ENCODE results near the gene MAGOH. TPM values are rescaled to one million over a fixed set of nuclear protein-coding genes. Genes with fewer than 3 reads are reported as not detected.

MAGOH gene
- total and polyA plus RNA-seq, 10 of the 15 experiments (the other 5 are each of a cell fraction or from before 2014, with no cell fraction given): 62.6 to 261 (median 89.8) TPM

GRCh38 chr1:53238197-53239155 lies at the start of gene MAGOH (continued):
- TF ChIP-seq TBL1XR1 (IDR thresholded peaks at IDR 0.05; ENCODE audit: low read depth, low read length) (no peak), BCL11A (IDR thresholded peaks at IDR 0.05; ENCODE audit: low read depth, low read length) (0 out of 2 replicates have a peak, but pooled peaks have one; percentile 5), TCF12 (IDR thresholded peaks at IDR 0.05; ENCODE audit: low read depth, low read length) (peak; percentile 70), NFYA (IDR thresholded peaks at IDR 0.05; ENCODE audit: borderline replicate concordance, low read depth, low read length) (no peak), CHD4 (IDR thresholded peaks at IDR 0.05) (no peak), MTA3 (IDR thresholded peaks at IDR 0.05; ENCODE audit: borderline replicate concordance, low read length) (no peak), SMAD5 (IDR thresholded peaks at IDR 0.05; ENCODE audit: low read depth) (no peak), ASH2L (IDR thresholded peaks at IDR 0.05; ENCODE audit: borderline replicate concordance, low read depth) (no peak), BCL3 (IDR thresholded peaks at IDR 0.05; ENCODE audit: borderline replicate concordance, insufficient read depth, low read depth, low read length, poor library complexity, severe bottlenecking) (peak; percentile 45), STAT1 (conservative IDR thresholded peaks at IDR 0.05) (peak; percentile 67; the same call in 1 of the 2 replicates), ATF7 (IDR thresholded peaks at IDR 0.05; ENCODE audit: low read depth) (peak; percentile 93), IRF4 (IDR thresholded peaks at IDR 0.05; ENCODE audit: low read depth, low read length) (no peak), HDAC2 (IDR thresholded peaks at IDR 0.05) (no peak), USF2 (IDR thresholded peaks at IDR 0.05; ENCODE audit: borderline replicate concordance, low read depth, low read length) (no peak), RAD51 (IDR thresholded peaks at IDR 0.05) (no peak), CHD1 (IDR thresholded peaks at IDR 0.05; ENCODE audit: low read depth, low read length) (no peak), TARDBP (IDR thresholded peaks at IDR 0.05; ENCODE audit: borderline replicate concordance) (peak; percentile 75; the same call in 1 of the 2 replicates), NBN (IDR thresholded peaks at IDR 0.05) (peak; percentile 99), CHD2 (IDR thresholded peaks at IDR 0.05; ENCODE audit: borderline replicate concordance, low read depth, low read length) (peak; percentile 54; the same call in 1 of the 2 replicates), PAX5 (IDR thresholded peaks at IDR 0.05; ENCODE audit: borderline replicate concordance, low read depth, low read length) (peak; percentile 31; the same call in 1 of the 2 replicates), IRF5 (IDR thresholded peaks at IDR 0.05; ENCODE audit: borderline replicate concordance) (no peak), TAF1 (IDR thresholded peaks at IDR 0.05; ENCODE audit: borderline replicate concordance, low read depth, low read length) (peak; percentile 76; the same call in 1 of the 2 replicates), NRF1 (conservative IDR thresholded peaks at IDR 0.05; ENCODE audit: low read depth, low read length) (no peak), POLR2AphosphoS5 (IDR thresholded peaks at IDR 0.05; ENCODE audit: low read length) (peak; percentile 85)

Measured in GM12878 (cell line).